ENCODE measurements around the gene PNCK. TPM values are rescaled to one million over a fixed set of nuclear protein-coding genes. Genes with fewer than 3 reads are reported as not detected.
"Not testable (repeated sequence)": the region's sequence is repeated elsewhere in the genome, so short reads cannot be mapped to it uniquely, and the experiment has no call there.

The PNCK gene
- polyA plus RNA-seq, 4 donors, result 1.1 to 54.5 (median 1.4) TPM; not detected in 1

DNA sequence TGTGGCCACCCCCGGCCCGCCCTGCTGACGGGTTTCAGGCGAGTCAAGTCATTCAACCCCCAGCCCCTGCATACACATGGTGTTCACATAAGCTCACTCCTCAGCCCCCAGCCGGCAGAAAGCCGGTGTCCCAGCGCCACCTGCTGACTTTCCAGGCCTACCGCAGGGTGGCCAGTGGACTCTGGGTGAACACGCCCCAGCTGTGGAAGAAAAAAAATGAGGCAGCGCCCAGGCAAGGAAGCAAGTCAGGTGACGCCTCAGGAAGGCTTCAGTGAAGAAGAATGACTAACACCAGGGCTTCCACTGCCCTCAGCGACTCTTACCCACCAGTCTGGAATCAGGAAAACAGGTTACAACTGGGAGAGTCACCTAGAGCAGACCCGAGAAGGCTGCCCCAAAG, 34.8 kb upstream of the PNCK start:
- Histone ChIP-seq H3K4me1 (ENCODE audit: control insufficient read depth in 3 of 3, insufficient read depth in 2 of 3, low read depth in 1 of 3, low read length in 2 of 3) (peaks cover 0 to 13% (median 0%) of the 10 kb centered on the region in 3 donors), H3K27me3 (ENCODE audit: control insufficient read depth in 3 of 3, insufficient read depth in 3 of 3, low read length in 3 of 3) (no peaks in the 10 kb centered on the region), H3K4me3 (ENCODE audit: low read depth in 1 of 3, low read length in 3 of 3) (no peak overlapping the region), H3K9me3 (ENCODE audit: control insufficient read depth in 2 of 2, insufficient read depth in 1 of 2, low read depth in 1 of 2, low read length in 1 of 2) (no peaks in the 10 kb centered on the region), H3K27ac (ENCODE audit: low read depth in 1 of 3, low read length in 2 of 3) (peak overlapping the region; percentile 42 to 85 (median 79)), H3K36me3 (ENCODE audit: control insufficient read depth in 3 of 3, insufficient read depth in 2 of 3, low read depth in 1 of 3, low read length in 3 of 3) (peaks cover 0 to 85% (median 6%) of the 10 kb centered on the region in 3 donors)
- peak; percentile 86 to 90 for DNase-seq
- whole genome bisulfite sequencing, 3 donors, result 12 to 30% (median 24%) methylated on average over 12 to 13 of the region's 13 CpGs
- no peak for FAIRE-seq

DNA sequence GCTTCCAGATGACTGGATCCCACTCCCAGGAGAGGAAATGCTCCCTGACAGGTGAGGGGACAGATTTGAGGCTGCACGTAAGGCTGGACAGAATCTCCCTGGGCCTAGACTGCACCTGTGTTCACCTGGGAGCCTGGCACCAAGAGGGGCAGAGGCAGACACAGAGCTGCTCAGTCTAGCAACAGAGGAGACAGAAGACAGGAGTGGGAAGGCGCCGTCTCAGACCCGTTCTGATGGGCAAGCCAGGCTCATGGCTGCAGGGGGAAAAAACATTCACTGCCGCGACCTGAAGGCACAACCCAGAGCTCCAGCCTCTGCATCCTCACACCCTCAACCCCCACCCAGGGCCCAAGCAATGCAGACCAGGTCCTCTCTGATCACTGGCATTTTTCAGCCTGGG, 33.8 kb upstream of the PNCK start:
- H3K36me3 ChIP-seq (ENCODE audit: control insufficient read depth in 3 of 3, insufficient read depth in 2 of 3, low read depth in 1 of 3, low read length in 3 of 3), result peaks cover 0 to 88% (median 6%) of the 10 kb centered on the region in 3 donors
- H3K27ac ChIP-seq (ENCODE audit: low read depth in 1 of 3, low read length in 2 of 3), result no peak overlapping the region
- DNase-seq, result no peak
- no peak for FAIRE-seq
- H3K4me1 ChIP-seq (ENCODE audit: control insufficient read depth in 3 of 3, insufficient read depth in 2 of 3, low read depth in 1 of 3, low read length in 2 of 3), result peaks cover 0 to 21% (median 0%) of the 10 kb centered on the region in 3 donors
- 92 to 97% (median 96%) methylated on average over 3 to 6 of the region's 6 CpGs for WGBS, 3 donors
- H3K27me3 ChIP-seq (ENCODE audit: control insufficient read depth in 3 of 3, insufficient read depth in 3 of 3, low read length in 3 of 3), result no peaks in the 10 kb centered on the region
- no peak overlapping the region for H3K4me3 ChIP-seq (ENCODE audit: low read depth in 1 of 3, low read length in 3 of 3)
- no peaks in the 10 kb centered on the region for H3K9me3 ChIP-seq (ENCODE audit: control insufficient read depth in 2 of 2, insufficient read depth in 1 of 2, low read depth in 1 of 2, low read length in 1 of 2)

- no peak for FAIRE-seq
- no peak for DNase-seq
- 86 to 93% (median 91%) methylated on average over 9 of the region's 9 CpGs for WGBS, 3 donors
- no peak overlapping the region for H3K4me3 ChIP-seq (ENCODE audit: low read depth in 1 of 3, low read length in 3 of 3)
- no peak overlapping the region for H3K27ac ChIP-seq (ENCODE audit: low read depth in 1 of 3, low read length in 2 of 3)
- H3K27me3 ChIP-seq (ENCODE audit: control insufficient read depth in 3 of 3, insufficient read depth in 3 of 3, low read length in 3 of 3), result no peaks in the 10 kb centered on the region
- no peaks in the 10 kb centered on the region for H3K9me3 ChIP-seq (ENCODE audit: control insufficient read depth in 2 of 2, insufficient read depth in 1 of 2, low read depth in 1 of 2, low read length in 1 of 2)
- H3K4me1 ChIP-seq (ENCODE audit: control insufficient read depth in 3 of 3, insufficient read depth in 2 of 3, low read depth in 1 of 3, low read length in 2 of 3), result peaks cover 0 to 21% (median 0%) of the 10 kb centered on the region in 3 donors
- peaks cover 0 to 91% (median 6%) of the 10 kb centered on the region in 3 donors for H3K36me3 ChIP-seq (ENCODE audit: control insufficient read depth in 3 of 3, insufficient read depth in 2 of 3, low read depth in 1 of 3, low read length in 3 of 3)
Observed at GRCh38 chrX:153706799-153707198, 33.2 kb upstream of the PNCK start.

DNA sequence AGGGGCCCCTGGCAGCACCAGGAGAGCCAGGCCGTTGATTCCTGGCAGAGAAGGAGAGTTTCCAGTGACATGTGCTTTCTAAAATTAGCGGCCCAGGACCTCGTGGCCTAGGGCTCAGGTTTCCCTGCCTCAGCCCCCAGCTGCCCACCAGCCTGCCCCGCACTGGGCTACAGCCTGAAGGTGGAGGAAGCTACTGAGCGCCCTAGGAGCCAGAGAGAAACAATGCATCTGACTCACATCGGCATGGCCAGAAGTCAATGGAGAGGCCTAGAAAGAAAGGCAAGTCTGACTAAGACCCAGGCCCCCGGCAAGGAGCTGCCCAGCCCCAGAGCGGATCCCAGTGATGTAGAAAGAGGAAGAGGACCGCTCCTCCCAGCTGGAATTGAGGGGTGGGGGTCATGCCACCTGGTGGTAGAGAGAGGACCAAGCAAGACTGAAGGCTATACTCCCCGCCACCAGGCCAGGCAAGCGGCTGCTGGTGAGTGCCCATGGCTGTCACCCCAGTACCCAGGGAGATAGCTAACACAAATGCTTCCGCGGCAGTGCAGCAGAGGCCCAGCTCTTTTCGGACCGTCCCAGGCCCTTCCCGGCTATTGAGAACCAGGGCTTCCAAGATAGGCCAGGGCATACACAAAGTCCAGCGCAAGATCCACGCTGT, 31.9 kb upstream of the PNCK start:
- not testable (repeated sequence) for H3K27ac ChIP-seq (ENCODE audit: low read depth in 1 of 3, low read length in 2 of 3); H3K27me3 ChIP-seq (ENCODE audit: control insufficient read depth in 3 of 3, insufficient read depth in 3 of 3, low read length in 3 of 3); FAIRE-seq; DNase-seq; H3K9me3 ChIP-seq (ENCODE audit: control insufficient read depth in 2 of 2, insufficient read depth in 1 of 2, low read depth in 1 of 2, low read length in 1 of 2); H3K4me3 ChIP-seq (ENCODE audit: low read depth in 1 of 3, low read length in 3 of 3)
- peaks cover 0 to 93% (median 6%) of the 10 kb centered on the region in 3 donors for H3K36me3 ChIP-seq (ENCODE audit: control insufficient read depth in 3 of 3, insufficient read depth in 2 of 3, low read depth in 1 of 3, low read length in 3 of 3)
- H3K4me1 ChIP-seq (ENCODE audit: control insufficient read depth in 3 of 3, insufficient read depth in 2 of 3, low read depth in 1 of 3, low read length in 2 of 3), result peaks cover 0 to 29% (median 0%) of the 10 kb centered on the region in 3 donors
- WGBS, 3 donors, result 84 to 92% (median 90%) methylated on average over 12 to 18 of the region's 18 CpGs

DNA sequence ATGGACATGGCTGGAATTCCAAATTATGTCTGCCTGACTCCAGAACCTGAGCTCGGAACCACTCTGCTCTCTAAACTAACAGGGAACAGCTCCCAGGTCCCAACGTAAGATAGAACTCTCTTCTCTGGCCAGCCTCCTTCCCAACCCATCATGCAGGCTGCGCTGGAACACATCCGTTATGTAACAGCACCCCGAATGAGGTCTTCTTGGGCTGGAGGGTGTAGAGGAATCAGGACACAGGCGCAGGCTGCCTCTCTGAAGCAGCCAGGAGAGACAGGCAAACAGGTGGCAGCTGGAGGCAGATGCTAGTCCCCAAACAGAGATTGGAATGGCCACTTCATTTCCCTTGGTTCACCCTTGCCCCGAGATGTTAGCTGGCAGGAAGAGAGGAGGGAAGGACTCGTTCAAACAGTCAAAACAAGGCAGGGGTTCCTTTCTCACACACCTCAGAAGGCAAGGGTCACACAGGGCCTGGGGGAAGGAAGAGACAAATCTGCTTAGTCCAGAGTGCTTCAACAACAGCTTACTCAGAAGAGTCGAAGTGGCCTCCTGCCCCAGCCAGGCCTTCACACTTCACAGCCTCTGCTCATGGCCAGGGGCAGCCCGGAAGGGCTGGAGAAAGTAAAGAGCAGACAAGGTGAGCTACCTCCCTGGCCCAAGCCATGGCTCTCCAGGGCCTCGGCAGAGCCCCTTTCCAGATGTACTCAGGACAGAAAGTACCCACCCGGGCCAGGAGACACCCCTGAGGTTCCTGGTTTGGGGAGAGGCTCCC, 31.2 kb upstream of the PNCK start:
- 81 to 85% (median 85%) methylated on average over 7 to 11 of the region's 12 CpGs for WGBS, 3 donors
- not testable (repeated sequence) for H3K27me3 ChIP-seq (ENCODE audit: control insufficient read depth in 3 of 3, insufficient read depth in 3 of 3, low read length in 3 of 3); H3K4me3 ChIP-seq (ENCODE audit: low read depth in 1 of 3, low read length in 3 of 3); H3K27ac ChIP-seq (ENCODE audit: low read depth in 1 of 3, low read length in 2 of 3); H3K9me3 ChIP-seq (ENCODE audit: control insufficient read depth in 2 of 2, insufficient read depth in 1 of 2, low read depth in 1 of 2, low read length in 1 of 2); DNase-seq; FAIRE-seq
- Histone ChIP-seq H3K36me3 (ENCODE audit: control insufficient read depth in 3 of 3, insufficient read depth in 2 of 3, low read depth in 1 of 3, low read length in 3 of 3) (peaks cover 0 to 93% (median 6%) of the 10 kb centered on the region in 3 donors), H3K4me1 (ENCODE audit: control insufficient read depth in 3 of 3, insufficient read depth in 2 of 3, low read depth in 1 of 3, low read length in 2 of 3) (peaks cover 0 to 36% (median 0%) of the 10 kb centered on the region in 3 donors)

DNA sequence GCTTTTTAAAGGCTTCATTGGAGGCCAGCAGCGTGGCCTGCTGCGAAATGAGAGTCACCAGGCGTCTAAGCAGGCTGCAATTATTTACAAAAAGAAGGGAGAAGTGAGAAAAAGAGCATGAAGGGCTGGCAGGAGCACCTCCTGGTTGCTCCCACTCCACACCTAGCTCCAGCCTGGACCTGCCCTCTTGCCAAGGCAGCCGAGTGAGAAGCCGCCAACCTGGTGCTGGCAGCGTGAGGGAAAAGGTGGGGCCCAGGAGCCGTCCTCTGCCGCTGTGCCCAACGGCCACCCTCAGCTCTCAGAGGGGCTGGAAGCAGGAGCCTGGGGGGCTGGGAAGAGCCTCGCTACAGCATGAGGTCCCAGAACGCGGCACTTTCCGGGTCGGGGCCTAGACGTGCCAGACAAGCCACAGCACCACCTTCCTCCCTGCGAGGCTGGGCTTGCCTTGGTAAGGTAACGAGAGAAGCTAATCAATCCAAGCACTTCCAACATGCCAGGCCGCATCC, 30.5 kb upstream of the PNCK start:
- H3K27me3 ChIP-seq (ENCODE audit: control insufficient read depth in 3 of 3, insufficient read depth in 3 of 3, low read length in 3 of 3), result no peaks in the 10 kb centered on the region
- FAIRE-seq, result no peak
- H3K4me3 ChIP-seq (ENCODE audit: low read depth in 1 of 3, low read length in 3 of 3), result no peak overlapping the region
- no peak overlapping the region for H3K27ac ChIP-seq (ENCODE audit: low read depth in 1 of 3, low read length in 2 of 3)
- H3K9me3 ChIP-seq (ENCODE audit: control insufficient read depth in 2 of 2, insufficient read depth in 1 of 2, low read depth in 1 of 2, low read length in 1 of 2), result no peaks in the 10 kb centered on the region
- peaks cover 0 to 90% (median 6%) of the 10 kb centered on the region in 3 donors for H3K36me3 ChIP-seq (ENCODE audit: control insufficient read depth in 3 of 3, insufficient read depth in 2 of 3, low read depth in 1 of 3, low read length in 3 of 3)
- 79 to 94% (median 83%) methylated on average over 16 to 18 of the region's 18 CpGs for WGBS, 3 donors
- H3K4me1 ChIP-seq (ENCODE audit: control insufficient read depth in 3 of 3, insufficient read depth in 2 of 3, low read depth in 1 of 3, low read length in 2 of 3), result peaks cover 0 to 39% (median 0%) of the 10 kb centered on the region in 3 donors
- no peak for DNase-seq

- H3K27ac ChIP-seq (ENCODE audit: low read depth in 1 of 3, low read length in 2 of 3), result peak overlapping the region in 2 of 3 donors; percentile 16 to 40
- FAIRE-seq (no peak), DNase-seq (peak; percentile 46 to 80)
- H3K4me1 ChIP-seq (ENCODE audit: control insufficient read depth in 3 of 3, insufficient read depth in 2 of 3, low read depth in 1 of 3, low read length in 2 of 3), result peaks cover 0 to 39% (median 0%) of the 10 kb centered on the region in 3 donors
- H3K4me3 ChIP-seq (ENCODE audit: low read depth in 1 of 3, low read length in 3 of 3), result no peak overlapping the region
- H3K27me3 ChIP-seq (ENCODE audit: control insufficient read depth in 3 of 3, insufficient read depth in 3 of 3, low read length in 3 of 3), result no peaks in the 10 kb centered on the region
- H3K36me3 ChIP-seq (ENCODE audit: control insufficient read depth in 3 of 3, insufficient read depth in 2 of 3, low read depth in 1 of 3, low read length in 3 of 3), result peaks cover 0 to 93% (median 6%) of the 10 kb centered on the region in 3 donors
- H3K9me3 ChIP-seq (ENCODE audit: control insufficient read depth in 2 of 2, insufficient read depth in 1 of 2, low read depth in 1 of 2, low read length in 1 of 2), result no peaks in the 10 kb centered on the region
- WGBS, 3 donors, result 28 to 67% (median 59%) methylated on average over 8 to 16 of the region's 16 CpGs
Observed at GRCh38 chrX:153703036-153703370, 29.4 kb upstream of the PNCK start.

- no peaks in the 10 kb centered on the region for H3K27me3 ChIP-seq (ENCODE audit: control insufficient read depth in 3 of 3, insufficient read depth in 3 of 3, low read length in 3 of 3)
- DNase-seq, result no peak
- peaks cover 0 to 39% (median 0%) of the 10 kb centered on the region in 3 donors for H3K4me1 ChIP-seq (ENCODE audit: control insufficient read depth in 3 of 3, insufficient read depth in 2 of 3, low read depth in 1 of 3, low read length in 2 of 3)
- peaks cover 0 to 93% (median 6%) of the 10 kb centered on the region in 3 donors for H3K36me3 ChIP-seq (ENCODE audit: control insufficient read depth in 3 of 3, insufficient read depth in 2 of 3, low read depth in 1 of 3, low read length in 3 of 3)
- FAIRE-seq, result no peak
- no peaks in the 10 kb centered on the region for H3K9me3 ChIP-seq (ENCODE audit: control insufficient read depth in 2 of 2, insufficient read depth in 1 of 2, low read depth in 1 of 2, low read length in 1 of 2)
- H3K4me3 ChIP-seq (ENCODE audit: low read depth in 1 of 3, low read length in 3 of 3), result no peak overlapping the region
- WGBS, 3 donors, result 72 to 84% (median 78%) methylated on average over 17 to 23 of the region's 23 CpGs
- peak overlapping the region in 1 of 3 donors; percentile 40 for H3K27ac ChIP-seq (ENCODE audit: low read depth in 1 of 3, low read length in 2 of 3)
Observed at GRCh38 chrX:153702336-153703035, 28.9 kb upstream of the PNCK start.
